Hematopoietic multipotent progenitor cell (in vitro differentiated cells): ENCODE data around the gene CEP104. TPM values are rescaled to one million over a fixed set of nuclear protein-coding genes. Genes with fewer than 3 reads are reported as not detected.
"Not testable (repeated sequence)": the region's sequence is repeated elsewhere in the genome, so short reads cannot be mapped to it uniquely, and the experiment has no call there.

Experiments
- DNase-seq, 3 donors: peaks; one replicate each; pipeline ENCODE4 v3.0.0-alpha.2; 2011 to 2015; ENCODE audit warnings: low read depth in 2 of 3, low spot score in 2 of 3
- total RNA-seq: library from RNA; depleted of rRNA; stranded (reverse); fragments of >200 nt; gene quantifications from one replicate; pipeline ENCODE4 v1.2.3, GENCODE V29; 2012

The CEP104 gene
- total RNA-seq, 1 donor, result 15.3 TPM

- DNase-seq, result no peak
Measured at GRCh38 chr1:3834701-3835100, 22.3 kb downstream of the CEP104 start.

DNA sequence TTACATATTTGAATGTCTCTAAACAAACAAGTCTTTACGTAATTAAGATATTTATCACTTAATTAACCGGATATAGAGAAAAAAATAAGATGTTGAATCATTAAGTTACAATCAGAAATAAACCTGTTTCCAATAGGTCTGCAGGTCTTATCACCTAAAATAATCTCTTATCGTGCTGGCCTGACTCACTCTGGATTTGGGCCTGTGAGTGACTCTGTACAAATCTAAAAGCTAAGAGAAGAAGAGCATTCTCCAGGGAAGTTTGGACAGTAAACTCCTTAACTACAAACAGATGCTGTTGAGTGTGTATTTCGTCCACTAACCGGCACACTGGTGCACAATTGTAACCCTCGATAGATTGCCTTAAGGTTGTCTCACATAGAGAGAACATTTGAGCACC lies 25.3 kb downstream of the CEP104 start:
- no peak for DNase-seq

DNA sequence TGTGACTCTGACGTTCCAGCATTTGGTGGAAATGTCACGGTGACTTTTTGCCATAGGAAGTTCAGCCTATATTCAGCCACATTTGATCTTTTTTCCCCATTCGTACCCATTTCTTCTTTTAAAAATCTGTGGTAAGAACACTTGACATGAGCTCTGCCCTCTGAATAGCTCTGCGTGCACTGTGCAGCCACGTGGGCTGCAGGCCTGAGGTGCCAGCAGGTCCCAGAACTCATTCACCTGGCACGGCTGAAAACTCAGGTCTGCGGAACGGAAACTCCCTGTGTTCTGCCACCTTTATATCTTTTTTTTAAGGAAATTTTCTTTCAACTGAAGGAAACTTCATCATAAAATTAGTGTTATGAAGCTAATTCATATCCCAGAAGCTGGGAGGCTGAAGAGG lies 28.6 kb downstream of the CEP104 start:
- no peak for DNase-seq

GRCh38 chr1:3827813-3828307 lies 29.2 kb downstream of the CEP104 start:
- DNase-seq, result no peak

GRCh38 chr1:3825356-3825755 lies 31.7 kb downstream of the CEP104 start:
- no peak for DNase-seq

DNA sequence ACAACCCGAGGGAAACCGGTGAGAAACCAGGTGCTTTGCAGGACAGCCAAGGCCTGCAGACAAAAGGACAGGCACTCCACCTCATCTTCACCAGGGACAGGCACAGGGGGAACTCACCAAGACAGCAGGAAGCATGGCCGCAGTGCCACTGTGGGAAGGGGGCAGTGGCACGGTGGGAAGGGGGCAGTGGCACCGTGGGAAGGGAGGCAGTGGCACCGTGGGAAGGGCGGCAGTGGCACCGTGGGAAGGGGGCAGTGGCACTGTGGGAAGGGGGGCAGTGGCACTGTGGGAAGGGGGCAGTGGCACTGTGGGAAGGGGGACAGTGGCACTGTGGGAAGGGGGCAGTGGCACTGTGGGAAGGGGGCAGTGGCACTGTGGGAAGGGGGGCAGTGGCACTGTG lies 32.4 kb downstream of the CEP104 start:
- DNase-seq, result no peak

GRCh38 chr1:3822421-3822820 lies 34.6 kb downstream of the CEP104 start:
- DNase-seq, result no peak

DNA sequence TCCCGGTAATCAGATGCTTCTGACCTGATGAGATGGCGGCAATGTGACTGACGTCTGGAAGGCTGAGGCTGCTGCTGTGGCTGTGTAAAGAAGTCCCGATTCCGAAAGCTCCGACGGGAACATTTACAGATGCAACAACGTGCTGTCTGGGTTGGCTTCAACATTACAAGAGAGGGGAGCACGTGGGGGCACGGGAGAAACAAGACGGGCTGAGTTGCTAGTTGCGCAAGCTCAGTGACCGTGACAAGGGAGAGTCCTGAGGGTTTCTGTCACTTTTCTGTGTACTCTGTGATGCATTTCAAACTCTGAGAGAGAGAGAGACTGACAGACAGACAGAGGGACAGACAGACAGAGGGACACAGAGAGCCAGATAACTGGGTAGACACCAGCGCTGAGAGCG lies 35.1 kb downstream of the CEP104 start:
- no peak for DNase-seq

DNA sequence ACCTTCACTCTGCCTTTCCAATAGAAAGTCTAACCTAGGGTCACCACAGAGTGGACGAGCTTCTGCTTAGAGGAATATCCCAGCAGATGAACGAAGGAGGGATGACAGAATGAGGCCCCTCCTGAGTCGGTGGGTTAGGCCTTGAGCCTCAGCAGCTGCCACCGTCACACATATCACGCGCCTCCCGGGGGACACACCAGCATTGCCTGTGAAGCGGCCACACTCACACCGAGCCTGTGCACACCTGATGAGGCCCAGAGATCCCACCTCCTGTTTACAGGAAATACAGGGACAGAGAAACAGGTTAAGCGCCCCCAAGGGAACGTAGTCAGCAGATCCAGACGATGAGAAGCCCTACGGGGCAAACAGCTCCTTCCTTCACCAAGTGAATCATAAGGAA lies 35.6 kb downstream of the CEP104 start:
- no peak for DNase-seq

- no peak for DNase-seq
Measured at GRCh38 chr1:3821004-3821403, 36.0 kb downstream of the CEP104 start.

DNA sequence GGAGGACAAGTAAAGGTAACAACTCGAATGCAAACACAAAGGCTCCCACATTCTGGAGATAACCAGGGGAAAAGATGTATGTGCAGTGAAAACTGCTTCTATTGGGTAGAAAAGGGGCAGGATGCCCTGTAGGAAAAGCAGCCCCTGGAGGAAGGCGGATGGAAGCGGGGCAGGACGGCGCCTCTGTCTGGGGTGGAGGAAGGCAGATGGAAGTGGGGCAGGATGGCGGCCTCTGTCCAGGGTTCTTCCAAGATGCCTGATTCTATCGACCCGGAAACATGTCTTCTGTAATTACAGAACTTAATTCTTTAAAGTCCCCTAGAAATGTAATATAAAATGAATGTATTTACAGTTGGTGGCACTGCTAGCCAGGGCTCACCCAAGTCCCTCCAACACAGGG lies 36.7 kb downstream of the CEP104 start:
- no peak for DNase-seq

GRCh38 chr1:3819771-3820200 lies 37.2 kb downstream of the CEP104 start:
- DNase-seq, result no peak

GRCh38 chr1:3817821-3818597 lies 39.0 kb downstream of the CEP104 start:
- DNase-seq, result no peak

- no peak for DNase-seq
Measured at GRCh38 chr1:3817138-3817740, 39.8 kb downstream of the CEP104 start.

GRCh38 chr1:3816331-3817137 lies 40.5 kb downstream of the CEP104 start:
- no peak for DNase-seq

- DNase-seq, result no peak
Measured at GRCh38 chr1:3814771-3815561, 42.0 kb downstream of the CEP104 start.

DNA sequence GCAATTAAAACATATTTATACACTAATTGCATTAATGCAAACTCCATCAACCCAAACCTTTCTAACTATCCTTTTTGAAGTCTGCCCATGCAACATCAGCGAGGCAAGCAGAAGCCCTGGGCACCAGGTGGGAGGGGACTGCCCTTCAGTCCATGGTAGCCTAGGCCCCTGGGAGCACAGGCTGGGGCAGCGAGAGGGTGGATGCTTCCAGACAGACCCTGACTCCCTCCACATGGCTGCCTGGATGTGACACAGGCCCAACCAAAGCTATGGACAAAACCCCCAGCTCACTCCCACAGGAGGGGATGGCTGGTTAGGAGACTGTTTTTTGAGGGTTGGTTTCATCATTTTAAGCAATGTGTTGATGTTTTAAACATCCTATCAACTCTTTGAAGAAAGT lies 42.9 kb downstream of the CEP104 start:
- DNase-seq, result no peak

DNA sequence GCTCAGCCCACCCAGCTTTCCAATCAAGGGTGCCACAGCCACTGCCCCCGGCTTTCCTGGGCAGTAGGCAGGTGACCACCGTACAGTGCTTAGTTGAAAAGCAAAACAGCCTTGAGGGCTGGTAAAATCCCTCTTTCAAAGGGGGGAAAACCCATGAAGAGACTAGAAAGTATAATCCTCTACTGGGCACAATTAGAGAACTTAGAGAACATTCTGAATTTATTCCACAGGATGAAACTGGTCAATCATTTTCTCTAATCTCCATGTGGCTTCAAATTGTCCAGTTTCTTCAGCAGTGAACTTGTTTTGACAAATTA lies 45.5 kb downstream of the CEP104 start:
- DNase-seq, result no peak

GRCh38 chr1:3810149-3810761 lies 46.8 kb downstream of the CEP104 start:
- not testable (repeated sequence) for DNase-seq

- no peak for DNase-seq
Measured at GRCh38 chr1:3809680-3810079, 47.3 kb downstream of the CEP104 start.
